GM12878 (cell line): Measurements from ENCODE around the gene LDLRAD3. TPM values are rescaled to one million over a fixed set of nuclear protein-coding genes. Genes with fewer than 3 reads are reported as not detected.

Experiments
- ATAC-seq: fragments of 200-7000 bp; cut with Tn5 transposase; 3 replicates; pipeline ENCODE4 v1.9.1; 2020; ENCODE audit warnings: mild to moderate bottlenecking, moderate library complexity
- BruUV-seq: library from RNA; stranded (reverse); fragments of 400-500 nt; replicated peaks from 2 replicates; lab custom pipeline; 2021; lab: Mats Ljungman, UMichigan
- CTCF ChIA-PET: fragments of 300-600 bp; sonication (Branson Sonifier 250); formaldehyde crosslinking; extraction: SDS; loops from one replicate; lab custom pipeline; 2021; ENCODE audit warnings: inconsistent platforms; lab: Yijun Ruan, JAX
- POLR2A ChIA-PET: fragments of 350-600 bp; formaldehyde crosslinking; extraction: SDS; loops from one replicate; lab custom pipeline; 2021; ENCODE audit warnings: inconsistent platforms; lab: Charles Lee
- RAD21 ChIA-PET: fragments of 300-600 bp; sonication (Branson Sonifier 250); formaldehyde crosslinking; loops from one replicate; lab custom pipeline; 2023; ENCODE audit warnings: antibody characterized with exemption; ENCODE audit not compliant: unreplicated experiment; lab: Charles Lee
- SMC1A ChIA-PET: fragments of 300-600 bp; sonication (Branson Sonifier 250); formaldehyde crosslinking; loops from one replicate; lab custom pipeline; 2023; ENCODE audit not compliant: unreplicated experiment, uncharacterized antibody; lab: Charles Lee
- DNase-seq: peaks from one replicate; pipeline ENCODE4 v3.0.0-alpha.2; 2011; ENCODE audit warnings: low read depth, low spot score
- FAIRE-seq: peaks from 3 replicates; lab custom pipeline; 2011; peaks lifted over from hg19 to GRCh38; lab: Jason Lieb, UNC
- H2AFZ ChIP-seq: 2 replicates; pipeline ENCODE4 v1.6.0; 2011; ENCODE audit warnings: low read depth, low read length, control low read depth; ENCODE audit not compliant: control insufficient read depth
- H3K27ac ChIP-seq: 2 replicates; pipeline ENCODE4 v1.5.1; 2011; ENCODE audit warnings: control low read depth; ENCODE audit not compliant: control insufficient read depth, insufficient read depth
- H3K27me3 ChIP-seq, 2 experiments: replicated peaks in 1 of 2; 2 replicates each; pipeline versions ENCODE4 v1.6.0 to v1.6.1; 2011; ENCODE audit warnings: low read length in 1 of 2; ENCODE audit not compliant: control insufficient read depth in 2 of 2, insufficient read depth in 2 of 2
- H3K36me3 ChIP-seq, 2 experiments: 2 replicates each; pipeline ENCODE4 v1.5.1; 2011; ENCODE audit warnings: low read length in 1 of 2; ENCODE audit not compliant: control insufficient read depth in 2 of 2, insufficient read depth in 2 of 2
- H3K4me1 ChIP-seq: 2 replicates; pipeline ENCODE4 v1.6.1; 2011; ENCODE audit warnings: mild to moderate bottlenecking, low read length, moderate library complexity, mixed read lengths; ENCODE audit not compliant: control insufficient read depth, insufficient read depth
- H3K4me2 ChIP-seq: 2 replicates; pipeline ENCODE4 v1.6.0; 2011; ENCODE audit warnings: control low read depth; ENCODE audit not compliant: control insufficient read depth, insufficient read depth
- H3K4me3 ChIP-seq: fragments of 200-600 bp; sonication (generic); 2 replicates; pipeline ENCODE4 v1.5.1; 2016
- H3K79me2 ChIP-seq: 2 replicates; pipeline ENCODE4 v1.6.0; 2011; ENCODE audit warnings: low read length; ENCODE audit not compliant: control insufficient read depth, insufficient read depth
- H3K9ac ChIP-seq: 2 replicates; pipeline ENCODE4 v1.8.0; 2011; ENCODE audit warnings: low read length, control low read depth, mixed read lengths; ENCODE audit not compliant: control insufficient read depth, insufficient read depth
- H3K9me3 ChIP-seq: replicated peaks from 3 replicates; pipeline ENCODE4 v1.5.1; 2011; ENCODE audit warnings: mild to moderate bottlenecking, low read length; ENCODE audit not compliant: control insufficient read depth, insufficient read depth
- H4K20me1 ChIP-seq: 2 replicates; pipeline ENCODE4 v1.6.0; 2011; ENCODE audit not compliant: control insufficient read depth, insufficient read depth
- BHLHE40 ChIP-seq, 2 experiments: fragments of 450-650 bp in 1 of 2; IDR thresholded peaks; 2 replicates each; pipeline ENCODE4 v1.6.1; 2011 to 2017; ENCODE audit warnings: low read depth in 2 of 2, borderline replicate concordance in 1 of 2, improper control_type of control experiment in 1 of 2, low read length in 1 of 2, mild to moderate bottlenecking in 1 of 2
- BMI1 ChIP-seq: fragments of 450-650 bp; IDR thresholded peaks from 2 replicates; pipeline ENCODE4 v1.6.1; 2016; ENCODE audit warnings: mild to moderate bottlenecking, moderate library complexity, borderline replicate concordance
- ESRRA ChIP-seq: IDR thresholded peaks from 2 replicates; pipeline ENCODE4 v1.6.1; 2012; ENCODE audit warnings: mild to moderate bottlenecking, low read length, improper control_type of control experiment
- FOXK2 ChIP-seq: fragments of 450-650 bp; IDR thresholded peaks from 2 replicates; pipeline ENCODE4 v1.6.1; 2017; ENCODE audit warnings: mild to moderate bottlenecking, moderate library complexity
- HDGF ChIP-seq: fragments of 450-650 bp; IDR thresholded peaks from 2 replicates; pipeline ENCODE4 v1.6.1; 2016; ENCODE audit warnings: antibody characterized with exemption
- JUND ChIP-seq: IDR thresholded peaks from 2 replicates; pipeline ENCODE4 v1.6.1; 2012; ENCODE audit warnings: low read depth, mild to moderate bottlenecking, low read length, improper control_type of control experiment, moderate library complexity
- KAT2A ChIP-seq: conservative IDR thresholded peaks from 2 replicates; pipeline ENCODE4 v1.6.1; 2011; ENCODE audit warnings: low read depth, low read length; ENCODE audit not compliant: control insufficient read depth
- MTA3 ChIP-seq: IDR thresholded peaks from 2 replicates; pipeline ENCODE4 v1.6.1; 2012; ENCODE audit warnings: low read length, inconsistent platforms, borderline replicate concordance
- NBN ChIP-seq: fragments of 450-650 bp; IDR thresholded peaks from 2 replicates; pipeline ENCODE4 v1.6.1; 2016
- NFXL1 ChIP-seq: fragments of 450-650 bp; IDR thresholded peaks from 2 replicates; pipeline ENCODE4 v1.6.1; 2017; ENCODE audit warnings: antibody characterized with exemption, mild to moderate bottlenecking, borderline replicate concordance
- NFYB ChIP-seq: IDR thresholded peaks from 2 replicates; pipeline ENCODE4 v1.6.1; 2011; ENCODE audit warnings: low read depth, mild to moderate bottlenecking, low read length, improper control_type of control experiment, moderate library complexity; ENCODE audit not compliant: insufficient read depth
- SIN3A ChIP-seq: IDR thresholded peaks from 2 replicates; pipeline ENCODE4 v1.6.1; 2012; ENCODE audit warnings: low read depth, low read length, improper control_type of control experiment
- TARDBP ChIP-seq: IDR thresholded peaks from 2 replicates; pipeline ENCODE4 v1.6.1; 2016; ENCODE audit warnings: borderline replicate concordance
- TCF12 ChIP-seq: IDR thresholded peaks from 2 replicates; pipeline ENCODE4 v1.6.1; 2011; ENCODE audit warnings: low read depth, mild to moderate bottlenecking, low read length
- YBX1 ChIP-seq: fragments of 450-650 bp; IDR thresholded peaks from 2 replicates; pipeline ENCODE4 v1.6.1; 2016; ENCODE audit warnings: antibody characterized with exemption
- ZNF217 ChIP-seq: fragments of 450-650 bp; IDR thresholded peaks from 2 replicates; pipeline ENCODE4 v1.6.1; 2017; ENCODE audit warnings: antibody characterized with exemption, mild to moderate bottlenecking
- WGBS: methylation state at CpG from one replicate; pipeline ENCODE4 v1.1.6; 2016; ENCODE audit warnings: low lambda C conversion rate; ENCODE audit not compliant: insufficient replicate concordance, insufficient coverage; ENCODE audit errors: missing lambda C conversion rate; 5-methylcytosine and 5-hydroxymethylcytosine counted together
- in situ Hi-C: fragments of 300-500 bp; cut with MboI; formaldehyde crosslinking; loops from 9 replicates; pipeline ENCODE4 v1.14.3; 2018; ENCODE audit warnings: mixed read lengths
- intact Hi-C: fragments of 100-400 bp; cut with micrococcal nuclease; formaldehyde crosslinking; loops from one replicate; pipeline ENCODE4 v1.14.2; 2022; ENCODE audit not compliant: unreplicated experiment
- polyA plus RNA-seq, 11 experiments: library from polyadenylated mRNA; depleted of rRNA in 4 of 11; unstranded in 6 of 11; stranded (reverse) in 5 of 11; fragments of >200 nt; fragmentation: Nextera tagmentation in 4 of 11; fragmentation: Illumina TruSeq in 1 of 11; extraction: Ambion mirVana in 4 of 11; extraction: Trizol in 1 of 11; gene quantifications; 1 replicate in 1 of 11; 2 replicates in 10 of 11; pipeline versions ENCODE4 v1.2.1 to v1.2.3, GENCODE V29; 2011 to 2016; ENCODE audit warnings: inconsistent platforms in 2 of 11, missing spikeins in 2 of 11, low read depth in 1 of 11
- total RNA-seq, 4 experiments: library from RNA; depleted of rRNA in 3 of 4; stranded (reverse); fragments of >200 nt in 3 of 4; fragmentation: Illumina TruSeq in 1 of 4; extraction: Trizol in 1 of 4; gene quantifications; 2 replicates each; pipeline versions ENCODE4 v1.2.1 to v1.2.3, GENCODE V29; 2013 to 2021
- TF ChIP-seq, protein P1 (sequence below): IDR thresholded peaks from 2 replicates; pipeline ENCODE4 v1.6.1; 2012; ENCODE audit warnings: low read length, inconsistent platforms
- TF ChIP-seq, protein P2 (sequence below), 3 experiments: IDR thresholded peaks in 2 of 3; conservative IDR thresholded peaks in 1 of 3; 2 replicates each; pipeline ENCODE4 v1.5.1; 2011; ENCODE audit warnings: low read depth in 3 of 3, low read length in 3 of 3, mild to moderate bottlenecking in 3 of 3, control low read depth in 2 of 3, moderate library complexity in 2 of 3, inconsistent platforms in 1 of 3, mixed read lengths in 1 of 3; ENCODE audit not compliant: control insufficient read depth in 2 of 3, insufficient read depth in 1 of 3; ENCODE audit errors: extremely low read depth in 1 of 3

The LDLRAD3 gene
- total and polyA plus RNA-seq, 10 of the 15 experiments (the other 5 are each of a cell fraction or from before 2014, with no cell fraction given), result 2.5 to 17.2 (median 10.7) TPM

DNA sequence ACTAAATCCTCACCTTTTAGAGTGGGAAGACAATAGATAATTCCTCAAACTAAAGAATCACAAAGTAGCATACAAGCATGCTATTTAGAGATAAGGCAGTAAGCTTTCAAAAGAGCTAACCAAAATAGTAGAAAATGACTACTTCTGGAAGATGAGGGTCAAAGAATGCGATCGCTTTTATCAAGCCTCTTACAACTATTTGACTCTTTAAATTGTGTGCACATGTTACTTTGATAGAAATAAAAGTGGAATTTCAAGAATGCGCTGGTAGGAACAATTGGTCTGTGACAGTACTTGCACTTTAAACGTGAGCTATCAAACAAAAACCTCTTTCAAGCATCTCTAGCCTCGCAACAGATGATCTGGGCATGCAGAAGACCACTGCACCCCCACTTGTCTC is 248.1 kb downstream of the LDLRAD3 start (continued):
- TF ChIP-seq JUND (no peak), SIN3A (no peak), TARDBP (no peak)
- TF ChIP-seq, all 136 proteins: peak for 0

DNA sequence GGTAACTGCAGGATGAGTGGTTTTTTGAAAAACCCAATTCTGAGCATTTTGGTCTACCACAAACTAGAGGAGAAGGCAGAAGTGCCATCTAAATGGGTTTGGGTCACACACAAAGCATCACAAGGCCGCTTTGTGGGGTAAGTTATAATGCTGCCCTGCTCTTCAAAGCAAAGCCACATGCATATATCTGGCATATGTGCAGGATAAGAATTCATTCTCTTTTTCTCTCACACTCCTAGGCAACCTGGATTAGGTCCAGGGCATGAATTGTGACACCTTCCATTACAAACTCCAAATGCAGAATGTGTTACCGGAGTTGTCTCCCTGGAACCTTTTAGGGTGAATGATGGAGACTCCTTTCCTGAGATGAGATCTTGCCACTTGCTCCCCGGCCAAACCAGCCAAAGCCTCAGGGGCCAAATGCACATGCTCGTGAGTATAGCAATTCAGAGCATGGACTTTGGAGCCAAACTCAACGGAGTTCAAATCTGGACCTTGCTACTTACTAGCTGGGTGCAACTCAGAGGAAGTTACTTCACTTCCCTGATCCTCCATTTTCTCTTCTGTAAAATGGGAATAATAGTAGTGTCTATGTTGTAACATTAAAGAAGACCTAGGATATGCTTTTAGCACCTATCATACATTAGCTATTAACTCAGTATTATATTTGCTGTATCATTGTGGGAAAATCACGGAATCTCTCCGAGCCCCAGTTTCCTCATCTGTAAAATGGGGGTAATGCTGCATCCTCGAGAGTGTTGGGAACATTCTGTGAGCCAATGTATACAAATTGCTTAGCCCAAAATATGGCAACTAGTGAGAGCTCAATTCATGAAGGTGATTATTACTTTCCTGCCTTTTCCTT is 248.8 kb downstream of the LDLRAD3 start:
- CTCF ChIA-PET, result interaction anchor here (1.7 kb wide), 1 partner anchor 23 kb away, joined by 4 read pairs; no protein-coding TSS in a partner anchor
- intact Hi-C loops, result no loop called here

More for the DNA sequence above, 248.8 kb downstream of the LDLRAD3 start:
- Histone ChIP-seq H3K9ac (no peak overlapping the region), H3K4me1 (no peaks in the 10 kb centered on the region), H3K79me2 (no peaks in the 10 kb centered on the region), H3K27ac (no peak overlapping the region), H3K4me3 (no peak overlapping the region), H3K4me2 (no peak overlapping the region), H3K36me3 (no peaks in the 10 kb centered on the region; a peak in 1 of 4 replicates), H4K20me1 (no peaks in the 10 kb centered on the region), H2AFZ (no peak overlapping the region), H3K9me3 (no peaks in the 10 kb centered on the region), H3K27me3 (no peaks in the 10 kb centered on the region)
- in situ Hi-C loops, result no loop called here
- DNase-seq (no peak), ATAC-seq (no peak), FAIRE-seq (no peak)
- POLR2A ChIA-PET, result no interaction called here
- SMC1A ChIA-PET, result interaction anchor here (0.6 to 1.1 kb wide), 4 partner anchors 9 to 81 kb away, joined by 3 read pairs; no protein-coding TSS in a partner anchor
- TF ChIP-seq, protein P1, sequence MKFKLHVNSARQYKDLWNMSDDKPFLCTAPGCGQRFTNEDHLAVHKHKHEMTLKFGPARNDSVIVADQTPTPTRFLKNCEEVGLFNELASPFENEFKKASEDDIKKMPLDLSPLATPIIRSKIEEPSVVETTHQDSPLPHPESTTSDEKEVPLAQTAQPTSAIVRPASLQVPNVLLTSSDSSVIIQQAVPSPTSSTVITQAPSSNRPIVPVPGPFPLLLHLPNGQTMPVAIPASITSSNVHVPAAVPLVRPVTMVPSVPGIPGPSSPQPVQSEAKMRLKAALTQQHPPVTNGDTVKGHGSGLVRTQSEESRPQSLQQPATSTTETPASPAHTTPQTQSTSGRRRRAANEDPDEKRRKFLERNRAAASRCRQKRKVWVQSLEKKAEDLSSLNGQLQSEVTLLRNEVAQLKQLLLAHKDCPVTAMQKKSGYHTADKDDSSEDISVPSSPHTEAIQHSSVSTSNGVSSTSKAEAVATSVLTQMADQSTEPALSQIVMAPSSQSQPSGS, result no peak
- no peak for TF ChIP-seq NFYB
- no peak for TF ChIP-seq TCF12
- no peak for TF ChIP-seq FOXK2
- no peak for TF ChIP-seq YBX1
- no peak for TF ChIP-seq ZNF217
- TF ChIP-seq KAT2A, result no peak
- TF ChIP-seq ESRRA, result no peak
- no peak for TF ChIP-seq BMI1
- no peak for TF ChIP-seq BHLHE40 (IDR thresholded peaks at IDR 0.05; ENCODE audit: borderline replicate concordance in 1 of 2, low read depth in 2 of 2, low read length in 1 of 2)
- TF ChIP-seq, protein P2, sequence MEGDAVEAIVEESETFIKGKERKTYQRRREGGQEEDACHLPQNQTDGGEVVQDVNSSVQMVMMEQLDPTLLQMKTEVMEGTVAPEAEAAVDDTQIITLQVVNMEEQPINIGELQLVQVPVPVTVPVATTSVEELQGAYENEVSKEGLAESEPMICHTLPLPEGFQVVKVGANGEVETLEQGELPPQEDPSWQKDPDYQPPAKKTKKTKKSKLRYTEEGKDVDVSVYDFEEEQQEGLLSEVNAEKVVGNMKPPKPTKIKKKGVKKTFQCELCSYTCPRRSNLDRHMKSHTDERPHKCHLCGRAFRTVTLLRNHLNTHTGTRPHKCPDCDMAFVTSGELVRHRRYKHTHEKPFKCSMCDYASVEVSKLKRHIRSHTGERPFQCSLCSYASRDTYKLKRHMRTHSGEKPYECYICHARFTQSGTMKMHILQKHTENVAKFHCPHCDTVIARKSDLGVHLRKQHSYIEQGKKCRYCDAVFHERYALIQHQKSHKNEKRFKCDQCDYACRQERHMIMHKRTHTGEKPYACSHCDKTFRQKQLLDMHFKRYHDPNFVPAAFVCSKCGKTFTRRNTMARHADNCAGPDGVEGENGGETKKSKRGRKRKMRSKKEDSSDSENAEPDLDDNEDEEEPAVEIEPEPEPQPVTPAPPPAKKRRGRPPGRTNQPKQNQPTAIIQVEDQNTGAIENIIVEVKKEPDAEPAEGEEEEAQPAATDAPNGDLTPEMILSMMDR (IDR thresholded peaks at IDR 0.05 in 2 of 3, conservative IDR thresholded peaks at IDR 0.05 in 1 of 3; ENCODE audit: control insufficient read depth in 2 of 3, extremely low read depth in 1 of 3, insufficient read depth in 1 of 3, low read depth in 3 of 3, low read length in 3 of 3), result no peak
- TF ChIP-seq HDGF, result no peak
- no peak for TF ChIP-seq NFXL1
- no peak for TF ChIP-seq NBN
- TF ChIP-seq MTA3, result no peak
- 18% methylated on average over 8 of the region's 8 CpGs for WGBS
- RAD21 ChIA-PET, result no interaction called here
- BruUV-seq, result no TSS peak
